HCT116 (cell line): ENCODE data around the gene CELA3B.
"Not testable (repeated sequence)": the region's sequence is repeated elsewhere in the genome, so short reads cannot be mapped to it uniquely, and the experiment has no call there.

Source experiments
- POLR2AphosphoS5 ChIP-seq: IDR thresholded peaks from 2 replicates; pipeline ENCODE4 v1.6.1; 2011; ENCODE audit warnings: mild to moderate bottlenecking, low read depth, low read length, moderate library complexity
- TF ChIP-seq, protein P1 (sequence below), 3 experiments: fragments of 200-600 bp in 1 of 3; sonication (generic) in 1 of 3; IDR thresholded peaks in 2 of 3; conservative IDR thresholded peaks in 1 of 3; 2 replicates each; pipeline ENCODE4 v1.5.1; 2012 to 2017; ENCODE audit warnings: low read depth in 2 of 3, low read length in 2 of 3, antibody characterized with exemption in 1 of 3, borderline replicate concordance in 1 of 3, control low read depth in 1 of 3, mild to moderate bottlenecking in 1 of 3, mixed read lengths in 1 of 3, mixed run types in 1 of 3, moderate library complexity in 1 of 3; ENCODE audit not compliant: insufficient read depth in 1 of 3
- TF ChIP-seq, protein P2 (sequence below): IDR thresholded peaks from 2 replicates; pipeline ENCODE4 v1.6.1; 2012

DNA sequence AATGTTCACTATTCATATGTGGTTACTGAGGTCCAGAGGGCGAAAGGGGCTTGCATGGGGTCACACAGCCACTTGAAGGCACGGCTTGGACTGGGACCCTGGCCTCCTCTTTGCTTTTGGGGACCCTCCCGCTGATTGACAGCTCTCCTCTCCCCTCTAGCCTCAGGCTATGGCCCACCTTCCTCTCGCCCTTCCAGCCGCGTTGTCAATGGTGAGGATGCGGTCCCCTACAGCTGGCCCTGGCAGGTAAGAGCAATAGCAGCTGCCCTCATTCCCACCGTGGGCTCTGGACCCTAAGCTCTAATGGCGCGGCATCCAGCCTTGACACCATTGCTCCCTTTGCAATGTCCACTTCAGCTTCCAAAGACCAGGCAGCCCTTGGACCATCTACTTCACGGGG, 1.4 kb downstream of the CELA3B start:
- TF ChIP-seq, protein P1, sequence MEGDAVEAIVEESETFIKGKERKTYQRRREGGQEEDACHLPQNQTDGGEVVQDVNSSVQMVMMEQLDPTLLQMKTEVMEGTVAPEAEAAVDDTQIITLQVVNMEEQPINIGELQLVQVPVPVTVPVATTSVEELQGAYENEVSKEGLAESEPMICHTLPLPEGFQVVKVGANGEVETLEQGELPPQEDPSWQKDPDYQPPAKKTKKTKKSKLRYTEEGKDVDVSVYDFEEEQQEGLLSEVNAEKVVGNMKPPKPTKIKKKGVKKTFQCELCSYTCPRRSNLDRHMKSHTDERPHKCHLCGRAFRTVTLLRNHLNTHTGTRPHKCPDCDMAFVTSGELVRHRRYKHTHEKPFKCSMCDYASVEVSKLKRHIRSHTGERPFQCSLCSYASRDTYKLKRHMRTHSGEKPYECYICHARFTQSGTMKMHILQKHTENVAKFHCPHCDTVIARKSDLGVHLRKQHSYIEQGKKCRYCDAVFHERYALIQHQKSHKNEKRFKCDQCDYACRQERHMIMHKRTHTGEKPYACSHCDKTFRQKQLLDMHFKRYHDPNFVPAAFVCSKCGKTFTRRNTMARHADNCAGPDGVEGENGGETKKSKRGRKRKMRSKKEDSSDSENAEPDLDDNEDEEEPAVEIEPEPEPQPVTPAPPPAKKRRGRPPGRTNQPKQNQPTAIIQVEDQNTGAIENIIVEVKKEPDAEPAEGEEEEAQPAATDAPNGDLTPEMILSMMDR (IDR thresholded peaks at IDR 0.05 in 2 of 3, conservative IDR thresholded peaks at IDR 0.05 in 1 of 3; ENCODE audit: borderline replicate concordance in 1 of 3, insufficient read depth in 1 of 3, low read depth in 2 of 3, low read length in 2 of 3), result not testable (repeated sequence)
- TF ChIP-seq, protein P2, sequence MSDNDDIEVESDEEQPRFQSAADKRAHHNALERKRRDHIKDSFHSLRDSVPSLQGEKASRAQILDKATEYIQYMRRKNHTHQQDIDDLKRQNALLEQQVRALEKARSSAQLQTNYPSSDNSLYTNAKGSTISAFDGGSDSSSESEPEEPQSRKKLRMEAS, result not testable (repeated sequence)
- not testable (repeated sequence) for TF ChIP-seq POLR2AphosphoS5
